Tongue (tissue), 2 donors: ENCODE data around the gene CHST11. TPM values are rescaled to one million over a fixed set of nuclear protein-coding genes. Genes with fewer than 3 reads are reported as not detected.
"Not testable (repeated sequence)": the region's sequence is repeated elsewhere in the genome, so short reads cannot be mapped to it uniquely, and the experiment has no call there.

ENCODE experiments used
- DNase-seq: peaks from one replicate; pipeline ENCODE4 v3.0.0-alpha.2; 2015
- total RNA-seq: library from RNA; depleted of rRNA; stranded (reverse); fragments of >200 nt; gene quantifications from one replicate; pipeline ENCODE4 v1.2.3, GENCODE V29; 2014

CHST11 gene
- total RNA-seq, 1 donor from 2014 or later: 5.8 TPM

DNA sequence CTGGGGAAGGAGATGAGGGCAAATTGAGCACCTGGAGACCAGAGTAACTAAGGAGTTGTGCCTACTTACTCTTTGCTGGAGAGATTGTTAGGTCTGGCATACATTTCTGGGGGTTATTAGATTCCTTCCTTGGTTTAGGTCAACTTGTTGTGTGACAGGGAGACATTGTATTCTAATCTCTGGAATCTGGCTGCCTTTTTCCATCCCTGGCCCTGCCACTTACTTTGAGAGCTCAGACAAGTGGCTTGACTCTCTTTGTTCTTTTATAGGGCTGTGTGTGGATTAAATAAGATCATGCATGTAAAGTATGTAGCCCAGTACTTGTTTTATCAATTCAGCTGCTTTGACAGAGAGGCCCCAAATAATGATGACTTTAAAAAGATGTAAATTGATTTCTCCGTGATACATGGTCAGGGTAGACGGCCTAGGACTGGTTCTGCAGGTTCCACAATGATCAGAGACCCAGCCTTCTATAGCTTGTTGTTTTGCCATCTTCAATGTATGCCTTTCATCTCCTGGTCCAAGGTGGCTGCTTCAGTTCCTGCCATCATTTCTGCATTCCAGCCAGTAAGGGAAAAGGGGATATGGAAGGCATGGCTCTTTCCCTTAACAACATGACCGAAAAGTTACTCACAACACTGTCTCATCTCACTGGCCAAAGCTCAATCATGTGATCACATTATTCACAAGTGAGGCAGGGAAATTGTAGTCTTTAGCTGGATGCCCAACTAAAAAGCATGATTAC is 72.6 kb downstream of the CHST11 start:
- no peak for DNase-seq

DNA sequence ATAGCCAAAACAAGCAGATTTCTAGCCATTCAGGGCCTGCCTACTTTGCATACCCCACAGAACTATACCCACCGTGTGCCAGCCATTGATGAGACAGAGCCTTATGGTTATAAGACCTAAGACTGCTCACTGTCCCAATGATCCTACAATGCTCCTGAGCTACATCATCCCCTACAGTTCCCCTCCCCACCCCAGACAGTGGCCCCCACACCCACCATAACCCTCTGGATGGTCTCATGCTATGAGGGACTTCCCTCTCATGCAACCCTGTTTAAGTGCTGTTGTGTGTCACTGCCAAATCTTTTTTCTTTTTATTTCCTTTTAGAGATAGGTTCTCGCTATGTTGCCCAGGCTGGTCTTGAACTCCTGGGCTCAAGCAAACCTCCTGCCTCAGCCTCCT is 75.9 kb downstream of the CHST11 start:
- DNase-seq: no peak

DNA sequence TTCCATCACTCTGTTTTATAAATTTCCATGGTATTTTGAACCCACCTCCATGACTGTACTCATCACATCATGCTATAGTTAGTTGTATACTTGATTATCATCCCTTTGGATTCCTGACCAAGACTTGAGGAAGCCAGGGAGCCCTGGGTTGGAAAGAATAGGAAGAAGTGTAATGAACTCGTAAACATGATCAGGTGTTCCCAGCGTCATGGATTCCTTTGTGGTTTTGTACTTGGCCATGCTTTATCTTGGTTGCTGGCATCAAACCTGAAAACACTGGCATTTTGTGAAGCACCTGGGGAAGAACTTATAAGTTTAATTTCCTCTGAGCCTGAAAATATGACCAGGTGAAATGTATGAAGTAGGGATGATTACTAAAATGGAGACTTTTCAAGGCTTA is 76.4 kb downstream of the CHST11 start:
- no peak for DNase-seq

DNA sequence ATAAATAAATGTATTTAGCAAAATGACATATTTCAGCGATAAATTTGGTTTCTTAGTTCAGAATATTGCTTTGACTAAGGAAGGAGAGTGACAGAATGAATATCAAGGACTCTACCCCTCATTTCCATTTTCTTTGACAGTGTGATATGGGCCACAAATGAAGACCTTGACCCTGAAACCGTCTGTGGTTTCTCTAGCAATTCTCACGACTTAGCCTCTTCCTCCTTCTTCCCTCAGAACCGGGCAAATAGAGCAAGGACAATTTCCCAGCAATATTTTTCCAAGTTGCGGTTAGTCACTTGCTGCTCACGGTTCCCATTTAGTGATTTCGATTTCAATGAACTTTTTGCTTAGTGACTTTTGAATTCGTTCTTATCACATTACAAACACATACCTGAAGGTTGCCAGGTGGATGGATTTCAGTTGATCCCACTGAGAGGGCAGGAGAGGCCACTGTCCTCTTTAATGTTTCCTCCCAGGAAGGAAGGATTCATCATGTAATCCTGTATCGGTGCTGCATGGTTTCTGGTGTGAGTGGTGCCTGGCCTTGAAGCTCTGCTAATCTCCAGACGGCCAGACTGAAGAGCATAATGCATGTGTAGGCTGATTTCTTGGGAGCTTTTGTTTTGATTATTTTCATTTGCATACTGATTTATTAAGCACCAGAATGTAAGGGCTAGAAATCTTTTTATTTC is 77.6 kb downstream of the CHST11 start:
- no peak for DNase-seq

DNA sequence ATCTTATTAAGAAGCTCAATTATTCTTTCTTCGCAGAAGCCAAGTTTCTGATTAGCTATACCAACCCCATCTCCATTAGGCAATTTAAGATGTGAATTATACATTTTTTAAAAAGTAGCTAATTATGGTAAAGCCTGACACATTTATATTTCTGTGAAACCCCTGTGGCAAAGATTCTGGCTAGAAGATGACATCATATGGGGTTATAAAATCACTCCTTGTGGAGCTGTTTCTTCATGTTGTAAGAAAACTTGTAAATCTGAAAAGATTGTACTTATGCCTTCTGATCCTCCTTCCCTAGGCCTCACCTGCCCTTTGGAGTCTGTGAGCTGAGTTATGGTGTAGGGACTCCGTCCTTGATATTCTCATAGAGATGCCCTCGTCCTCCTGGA is 78.1 kb downstream of the CHST11 start:
- DNase-seq: no peak

DNA sequence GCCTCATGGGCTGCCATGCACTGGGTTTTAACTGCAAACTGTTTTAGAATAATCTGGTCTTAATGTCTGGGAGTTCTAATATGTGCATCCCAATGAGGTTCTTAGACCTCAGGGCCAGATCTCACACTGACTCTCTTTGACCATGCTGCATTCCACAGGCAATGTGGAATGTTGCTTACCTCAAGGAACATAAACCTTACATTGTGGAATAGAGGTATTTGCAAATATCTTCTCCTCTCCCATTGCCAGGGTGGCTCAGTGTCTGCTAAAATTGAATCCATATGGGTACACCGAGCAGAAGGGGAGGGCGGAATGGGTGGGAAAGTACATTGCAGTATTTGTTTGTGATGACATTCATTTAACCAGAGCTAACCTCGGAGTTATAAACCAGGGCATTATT is 78.6 kb downstream of the CHST11 start:
- DNase-seq: no peak

DNA sequence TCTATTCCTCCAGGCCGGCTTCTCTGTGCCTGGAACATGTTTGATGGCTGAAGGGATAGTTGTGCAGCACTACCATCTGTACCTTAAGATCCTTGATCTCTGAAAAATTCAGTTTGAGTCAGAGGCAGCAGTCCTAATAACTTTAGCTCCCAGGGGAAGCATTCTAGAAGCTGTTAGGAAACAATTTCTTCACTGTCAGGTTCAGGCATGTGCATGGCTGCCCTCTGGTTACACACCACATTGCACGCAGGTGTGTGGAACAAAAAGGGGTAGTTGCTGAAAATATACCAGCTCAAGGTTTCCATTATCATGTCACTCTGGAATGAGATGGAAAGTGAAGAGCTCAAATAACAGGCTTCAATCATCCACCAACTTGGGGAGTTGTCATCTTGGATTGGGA is 80.1 kb downstream of the CHST11 start:
- no peak for DNase-seq

DNA sequence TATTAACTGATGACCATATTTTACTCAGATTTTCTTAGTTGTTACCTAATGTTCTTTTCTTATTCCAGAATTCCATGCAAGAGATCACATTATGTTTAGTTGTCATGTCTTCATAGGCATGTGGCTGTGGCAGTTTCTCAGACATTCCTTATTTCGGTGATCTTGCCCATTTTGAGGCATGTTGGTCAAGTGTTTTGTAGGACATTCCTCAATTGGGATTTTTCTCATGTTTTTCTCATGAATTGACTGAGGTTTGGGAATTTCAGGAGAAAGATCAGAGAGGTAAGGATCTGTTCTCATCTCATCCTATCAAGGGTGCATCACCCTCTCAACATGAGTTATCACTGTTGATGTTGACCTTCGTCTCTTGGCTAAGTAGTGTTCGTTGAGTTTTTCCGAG is 81.3 kb downstream of the CHST11 start:
- no peak for DNase-seq

DNA sequence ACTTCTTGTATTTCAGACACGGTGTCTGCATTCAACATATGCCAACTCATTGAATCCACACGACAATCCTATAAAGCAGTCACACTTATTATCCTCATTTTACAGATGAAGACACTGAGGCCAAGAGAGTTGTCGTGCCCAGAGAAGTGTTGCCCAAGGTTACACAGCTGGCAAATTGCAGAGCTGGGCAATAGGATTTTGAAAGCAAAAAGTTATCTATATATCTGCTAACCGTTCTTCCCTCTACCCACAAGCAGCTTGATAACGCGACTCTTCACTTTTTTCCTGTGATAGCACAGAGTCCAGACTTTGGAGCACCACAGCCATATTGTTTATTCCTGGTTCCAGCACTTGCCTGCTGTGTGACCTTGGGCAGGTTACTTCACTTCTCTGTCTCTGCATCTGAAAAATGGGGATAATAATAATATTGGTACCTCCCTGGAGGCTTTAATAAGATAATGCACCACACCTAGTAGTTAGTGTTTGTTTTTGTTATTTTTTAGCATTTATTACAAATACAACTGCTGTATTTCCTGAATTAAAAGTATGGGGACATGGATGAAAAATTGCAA is 82.2 kb downstream of the CHST11 start:
- DNase-seq: no peak

DNA sequence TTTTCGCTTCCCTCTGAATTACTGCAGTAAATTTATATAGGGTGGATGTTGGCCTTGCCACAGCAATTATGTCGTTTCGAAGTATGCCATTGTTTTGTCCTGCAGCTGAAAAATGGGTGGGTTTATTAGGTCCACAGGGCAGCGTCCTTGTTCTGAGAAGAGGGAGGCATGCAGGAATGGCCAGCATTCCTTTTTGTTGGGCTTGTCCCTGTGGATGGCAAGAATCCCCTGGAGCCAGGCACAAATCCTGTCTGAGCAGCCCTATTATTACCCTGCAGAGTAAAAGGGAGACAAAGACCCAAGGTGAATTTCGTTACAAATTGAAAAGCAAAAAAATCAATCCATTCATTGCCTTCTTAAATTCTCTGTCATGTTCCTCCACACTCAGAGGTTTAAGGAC is 88.1 kb downstream of the CHST11 start:
- no peak for DNase-seq

DNA sequence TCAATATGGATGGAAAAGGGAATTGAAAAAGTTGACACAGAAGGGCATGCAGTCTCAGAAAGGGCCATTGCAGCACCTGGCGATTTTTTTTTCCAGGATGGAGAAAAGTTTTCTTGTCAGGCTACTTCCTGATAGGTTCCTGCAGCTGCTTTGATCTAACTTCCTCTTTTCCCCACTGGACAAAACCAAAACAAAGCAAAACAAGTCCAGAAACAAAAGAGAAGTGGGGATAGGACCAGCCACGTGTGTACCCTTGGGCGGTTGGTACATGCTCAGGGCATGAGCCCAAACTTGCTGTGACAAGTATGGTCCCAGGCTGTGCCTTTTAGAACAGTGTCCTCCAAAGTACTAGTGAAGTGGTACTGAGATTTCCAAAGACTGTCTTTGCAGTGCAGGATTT is 89.8 kb downstream of the CHST11 start:
- peak; percentile 11 for DNase-seq

DNA sequence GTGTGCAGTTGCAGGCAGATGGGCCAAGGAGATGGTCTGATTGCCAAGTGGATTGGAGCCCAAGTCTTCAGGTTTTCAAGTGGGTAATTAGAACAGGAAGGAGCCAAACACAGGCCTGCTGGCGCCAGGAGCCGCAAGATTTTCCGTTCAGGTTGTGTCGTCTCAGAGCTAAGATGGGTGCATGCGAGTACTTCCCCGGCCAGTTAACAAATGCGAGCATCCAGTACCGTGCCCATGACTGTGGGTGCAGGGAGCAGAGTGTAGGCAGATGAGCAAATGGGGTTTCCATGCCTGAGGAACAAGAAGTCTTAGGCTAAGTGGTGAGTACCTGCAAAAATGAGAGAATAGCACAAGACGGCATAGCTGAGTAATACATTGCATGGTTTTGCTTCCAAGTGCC is 90.5 kb downstream of the CHST11 start:
- no peak for DNase-seq

DNA sequence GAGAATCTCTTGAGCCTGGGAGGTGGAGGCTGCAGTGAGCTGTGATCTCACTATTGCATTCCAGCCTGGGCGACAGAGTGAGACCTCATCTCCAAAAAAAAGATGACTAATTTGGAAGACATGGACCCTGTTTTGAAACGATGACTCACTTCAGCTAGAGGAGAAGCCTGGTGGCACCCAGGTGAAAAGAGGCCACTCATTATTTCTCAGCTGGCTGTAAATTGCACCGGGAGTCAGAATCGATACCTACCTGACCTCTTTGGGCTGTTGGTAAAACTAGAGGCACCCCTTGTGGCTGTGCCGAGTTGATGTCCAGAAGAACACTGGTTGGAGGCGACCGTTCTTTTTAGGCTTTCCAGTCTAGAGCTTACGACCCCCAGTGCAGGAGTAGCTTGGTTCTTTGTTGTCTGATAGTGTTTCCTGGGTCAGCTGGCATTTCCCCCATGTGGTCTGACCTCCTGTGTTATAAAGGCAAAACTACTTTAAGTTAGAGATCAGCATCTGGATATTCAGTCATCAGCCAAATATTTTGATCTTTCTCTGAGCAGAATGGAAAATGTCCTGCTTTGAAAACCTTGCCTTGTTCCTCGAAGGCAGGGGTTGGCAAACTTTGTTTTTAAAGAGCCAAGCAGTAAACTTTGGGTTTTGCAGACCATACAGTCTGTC is 93.2 kb downstream of the CHST11 start:
- DNase-seq: no peak

DNA sequence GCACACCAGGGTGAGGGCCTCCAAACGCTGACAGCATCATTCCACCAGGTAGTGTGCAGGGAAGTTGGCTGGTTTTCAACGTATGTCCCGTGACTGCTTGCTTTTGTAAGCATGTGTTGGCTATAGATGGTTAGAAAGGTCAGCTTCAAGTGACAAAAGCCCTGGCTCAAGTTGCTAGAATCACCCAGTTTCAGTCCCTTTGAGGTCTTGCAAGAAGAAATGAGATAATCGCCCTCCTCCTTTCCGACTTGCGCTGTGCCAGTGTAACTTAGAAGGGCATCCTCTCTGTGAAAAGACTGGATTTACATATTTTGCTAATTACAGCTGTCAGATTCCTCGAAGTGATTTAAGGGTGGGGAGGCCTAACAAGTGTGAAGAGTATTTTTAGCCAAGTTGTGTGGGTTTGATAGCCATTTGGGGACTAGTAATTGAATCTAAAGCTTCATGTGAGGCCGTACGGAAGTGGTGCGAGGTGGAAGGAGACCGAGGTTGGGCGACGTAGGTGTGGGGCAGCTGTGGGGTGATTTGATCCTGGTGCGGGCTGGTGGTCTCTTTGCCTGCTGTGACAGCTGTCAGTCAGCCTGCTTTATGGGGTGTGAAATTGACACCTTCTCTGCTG is 94.7 kb downstream of the CHST11 start:
- DNase-seq: no peak

DNA sequence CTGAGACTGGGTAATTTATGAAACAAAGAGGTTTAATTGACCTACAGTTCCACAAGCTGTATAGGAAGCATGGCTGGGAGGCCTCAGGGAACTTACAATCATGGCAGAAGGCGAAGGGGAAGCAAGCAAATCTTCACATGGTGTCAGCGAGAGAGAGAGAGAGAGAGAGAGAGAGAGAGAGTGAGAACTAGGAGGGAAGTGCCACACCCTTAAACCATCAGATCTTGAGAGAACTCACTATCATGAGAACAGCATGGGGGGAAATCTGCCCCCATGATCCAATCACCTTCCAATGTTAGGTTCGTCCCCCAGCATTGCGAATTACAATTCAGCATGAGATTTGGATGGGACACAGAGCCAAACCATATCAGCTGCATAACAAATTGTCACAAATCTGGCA is 96.7 kb downstream of the CHST11 start:
- DNase-seq: no peak

DNA sequence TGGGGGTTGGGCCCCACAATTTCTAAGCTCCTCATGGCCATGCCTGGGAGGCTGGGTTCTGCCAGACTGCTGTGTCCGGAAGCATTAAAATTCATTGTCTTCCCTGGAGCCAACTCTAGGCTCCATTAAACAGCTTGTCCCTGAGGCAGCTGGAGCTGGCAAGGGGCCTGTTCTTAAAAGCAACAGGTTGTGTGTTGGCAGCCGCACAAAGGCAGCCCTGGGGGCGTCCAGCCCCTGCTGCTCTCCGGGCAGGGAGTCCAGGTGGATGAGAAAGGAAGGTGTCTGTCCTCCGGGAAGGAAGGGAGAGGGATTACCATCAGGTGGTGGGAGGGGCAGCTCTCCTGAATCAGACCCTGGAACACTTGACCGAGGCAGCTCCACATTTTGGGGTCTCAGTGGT is 98.9 kb downstream of the CHST11 start:
- DNase-seq: peak; percentile 47

DNA sequence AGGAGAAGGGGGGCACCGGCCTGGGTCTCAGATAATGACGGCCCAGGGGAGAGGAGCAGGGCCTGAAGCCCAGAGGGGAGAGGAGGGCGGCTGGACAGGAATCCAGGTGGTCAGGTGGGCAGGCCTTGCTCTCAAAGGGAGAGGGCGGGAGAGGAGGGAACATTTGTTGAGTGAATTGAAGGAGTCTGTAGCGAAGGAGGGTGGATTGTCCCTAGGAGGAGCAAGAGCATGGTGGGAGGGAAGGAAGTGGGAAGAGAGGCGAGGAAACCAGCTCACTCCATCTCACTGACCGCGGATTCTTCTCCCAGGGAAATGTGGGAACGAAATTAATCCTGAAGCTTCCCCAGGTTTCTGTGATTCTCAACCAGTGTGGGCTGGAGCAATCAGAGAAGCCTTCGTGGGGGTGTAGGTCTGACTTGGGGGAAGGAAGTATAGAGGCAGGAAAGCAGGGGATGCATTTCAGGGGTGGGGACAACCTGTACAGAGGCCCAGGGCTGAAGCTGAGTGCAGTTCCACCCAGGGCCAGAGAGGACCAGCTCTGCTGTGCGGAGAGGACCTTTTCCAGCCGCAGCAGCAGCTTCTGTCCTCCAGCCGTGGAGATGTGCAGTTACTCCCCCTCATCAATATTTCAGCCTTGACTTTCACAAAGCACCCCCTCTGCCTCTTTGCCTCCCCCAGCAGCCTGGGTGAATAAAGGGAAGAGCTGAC is 100.9 kb downstream of the CHST11 start:
- no peak for DNase-seq

DNA sequence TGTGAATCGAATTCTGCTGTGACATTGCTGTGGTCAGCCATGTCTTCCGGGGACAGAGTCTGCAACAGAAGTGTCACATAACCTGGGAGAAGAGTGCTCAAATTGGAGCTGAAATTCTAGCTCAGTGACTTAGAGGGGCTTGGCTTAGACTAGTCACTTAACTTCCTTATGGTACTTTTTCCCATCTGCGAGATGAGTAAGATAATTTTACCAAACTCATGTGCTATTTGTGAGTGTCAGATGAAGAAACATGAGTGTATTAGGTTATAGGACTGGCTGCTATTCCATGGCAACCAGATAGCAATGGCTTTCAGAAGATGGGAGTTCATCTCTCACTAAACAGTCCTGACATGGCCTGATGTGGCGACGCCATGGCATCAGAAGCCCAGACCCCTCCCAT is 104.1 kb downstream of the CHST11 start:
- no peak for DNase-seq

DNA sequence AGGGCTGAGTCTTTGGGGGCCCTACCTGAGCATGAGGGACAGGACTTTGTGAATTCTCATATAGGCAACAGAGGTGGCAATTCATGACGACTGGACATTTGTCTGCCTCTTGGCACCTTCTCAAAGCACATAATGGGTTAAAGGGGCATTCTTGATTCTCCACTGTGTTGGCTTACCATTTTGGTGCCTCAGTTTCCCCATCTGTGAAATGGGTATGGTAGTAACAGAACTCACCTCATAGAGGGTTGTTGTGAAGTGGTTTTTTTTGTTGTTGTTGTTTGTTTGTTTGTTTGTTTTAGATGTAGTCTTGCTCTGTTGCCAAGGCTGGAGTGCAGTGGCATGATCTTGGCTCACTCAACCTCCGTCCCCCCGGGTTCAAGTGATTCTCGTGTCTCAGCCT is 106.0 kb downstream of the CHST11 start:
- DNase-seq: no peak

DNA sequence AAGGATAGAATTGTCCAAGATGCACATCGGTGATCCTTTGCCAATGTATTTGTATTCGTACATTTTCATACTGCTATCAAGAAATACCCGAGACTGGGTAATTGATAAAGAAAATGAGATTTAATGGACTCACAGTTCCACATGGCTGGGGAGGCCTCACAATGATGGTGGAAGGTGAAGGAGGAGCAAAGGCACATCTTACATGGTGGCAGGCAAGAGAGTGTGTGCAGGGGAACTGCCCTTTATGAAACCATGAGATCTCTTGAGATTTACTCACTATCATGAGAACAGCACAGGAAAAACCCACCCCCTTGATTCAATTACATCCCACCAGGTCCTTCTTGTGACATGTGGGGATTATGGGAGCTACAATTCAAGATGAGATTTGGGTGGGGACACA is 107.9 kb downstream of the CHST11 start:
- not testable (repeated sequence) for DNase-seq

DNA sequence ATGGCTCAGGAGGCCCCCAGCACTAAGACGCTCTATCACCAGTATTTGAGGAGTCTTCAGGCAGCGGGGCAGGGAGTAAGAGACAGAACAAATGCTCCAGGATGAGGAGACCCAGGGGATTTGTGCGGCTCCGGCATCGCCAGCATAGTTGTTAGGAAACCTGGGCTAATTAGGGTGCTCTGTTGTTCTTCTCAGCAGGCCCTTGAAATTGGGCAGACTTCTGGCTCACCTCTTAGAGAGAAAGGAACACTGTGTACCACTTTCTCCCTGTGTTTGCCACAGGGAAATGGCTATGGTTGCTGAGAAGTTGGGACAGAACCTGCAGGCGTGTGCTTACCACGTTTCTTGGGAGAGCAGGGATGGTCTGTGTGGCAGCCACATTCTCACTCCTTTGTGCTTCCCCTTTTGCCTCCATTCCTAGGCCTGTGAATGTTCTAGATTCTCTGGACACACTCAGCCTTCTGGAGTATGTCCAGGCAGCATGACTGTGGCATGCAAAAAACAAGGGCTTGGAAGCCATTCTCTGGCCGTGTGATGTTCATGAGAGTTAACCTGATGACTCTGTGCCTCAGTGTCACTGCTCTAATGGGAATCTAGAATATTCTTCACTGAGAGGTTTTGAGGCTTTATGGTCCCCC is 109.0 kb downstream of the CHST11 start:
- no peak for DNase-seq
